Adipocyte (in vitro differentiated cells): ENCODE measurements around the gene NELFCD.

Experiments
- DNase-seq: peaks from one replicate; pipeline ENCODE4 v3.0.0-alpha.2; 2015; ENCODE audit warnings: low read depth
- H3K27me3 ChIP-seq: replicated peaks from 2 replicates; pipeline ENCODE4 v1.7.0; 2013; ENCODE audit warnings: mild to moderate bottlenecking, low read length, moderate library complexity; ENCODE audit not compliant: control insufficient read depth, insufficient read depth
- H3K36me3 ChIP-seq: 2 replicates; pipeline ENCODE4 v1.7.0; 2013; ENCODE audit warnings: low read length, mild to moderate bottlenecking, moderate library complexity; ENCODE audit not compliant: control insufficient read depth, insufficient read depth, severe bottlenecking
- H3K4me1 ChIP-seq: 2 replicates; pipeline ENCODE4 v1.7.0; 2013; ENCODE audit warnings: mild to moderate bottlenecking, low read length, moderate library complexity; ENCODE audit not compliant: control insufficient read depth, insufficient read depth
- H3K4me3 ChIP-seq: 2 replicates; pipeline ENCODE4 v1.7.0; 2013; ENCODE audit warnings: mild to moderate bottlenecking, low read length, moderate library complexity
- H3K9ac ChIP-seq: 2 replicates; pipeline ENCODE4 v1.7.0; 2013; ENCODE audit warnings: mild to moderate bottlenecking, low read length, moderate library complexity
- H3K9me3 ChIP-seq: 2 replicates; pipeline ENCODE4 v1.7.0; 2013; ENCODE audit warnings: mild to moderate bottlenecking, low read length, moderate library complexity; ENCODE audit not compliant: control insufficient read depth

The NELFCD gene

GRCh38 chr20:58987790-58988564 lies 6.9 kb downstream of the NELFCD start:
- H3K9ac ChIP-seq, result no peak overlapping the region
- H3K9me3 ChIP-seq, result no peaks in the 10 kb centered on the region
- H3K36me3 ChIP-seq, result peaks cover 67% of the 10 kb centered on the region
- DNase-seq, result no peak
- no peak overlapping the region for H3K4me3 ChIP-seq
- no peaks in the 10 kb centered on the region for H3K27me3 ChIP-seq
- peaks cover 22% of the 10 kb centered on the region for H3K4me1 ChIP-seq

GRCh38 chr20:58988565-58988882 lies 7.5 kb downstream of the NELFCD start:
- Histone ChIP-seq H3K4me3 (no peak overlapping the region), H3K9me3 (no peaks in the 10 kb centered on the region), H3K27me3 (no peaks in the 10 kb centered on the region), H3K9ac (no peak overlapping the region), H3K4me1 (peaks cover 22% of the 10 kb centered on the region), H3K36me3 (peaks cover 72% of the 10 kb centered on the region)
- no peak for DNase-seq

GRCh38 chr20:58989196-58989595 lies 8.1 kb downstream of the NELFCD start:
- no peak overlapping the region for H3K9ac ChIP-seq
- H3K36me3 ChIP-seq, result peaks cover 79% of the 10 kb centered on the region
- no peak for DNase-seq
- peaks cover 15% of the 10 kb centered on the region for H3K4me1 ChIP-seq
- H3K9me3 ChIP-seq, result no peaks in the 10 kb centered on the region
- H3K27me3 ChIP-seq, result no peaks in the 10 kb centered on the region
- H3K4me3 ChIP-seq, result no peak overlapping the region

- DNase-seq, result no peak
- Histone ChIP-seq H3K4me1 (peaks cover 2% of the 10 kb centered on the region), H3K4me3 (no peak overlapping the region), H3K27me3 (no peaks in the 10 kb centered on the region), H3K9me3 (no peaks in the 10 kb centered on the region), H3K36me3 (peaks cover 95% of the 10 kb centered on the region), H3K9ac (no peak overlapping the region)
These were observed 9.8 kb downstream of the NELFCD start for GRCh38 chr20:58990651-58991445.

- H3K9me3 ChIP-seq, result no peaks in the 10 kb centered on the region
- no peaks in the 10 kb centered on the region for H3K27me3 ChIP-seq
- DNase-seq, result no peak
- peaks cover 99% of the 10 kb centered on the region for H3K36me3 ChIP-seq
- no peak overlapping the region for H3K9ac ChIP-seq
- H3K4me1 ChIP-seq, result no peaks in the 10 kb centered on the region
- H3K4me3 ChIP-seq, result no peak overlapping the region
These were observed 10.7 kb downstream of the NELFCD start for GRCh38 chr20:58991715-58992114.

- Histone ChIP-seq H3K9me3 (no peaks in the 10 kb centered on the region), H3K27me3 (no peaks in the 10 kb centered on the region), H3K36me3 (peaks cover 99% of the 10 kb centered on the region), H3K4me1 (no peaks in the 10 kb centered on the region), H3K9ac (no peak overlapping the region), H3K4me3 (no peak overlapping the region)
- DNase-seq, result no peak
These were observed 11.9 kb downstream of the NELFCD start for GRCh38 chr20:58992911-58993310.

- peaks cover 94% of the 10 kb centered on the region for H3K36me3 ChIP-seq
- no peak overlapping the region for H3K4me3 ChIP-seq
- H3K9me3 ChIP-seq, result no peaks in the 10 kb centered on the region
- H3K27me3 ChIP-seq, result no peaks in the 10 kb centered on the region
- H3K4me1 ChIP-seq, result no peaks in the 10 kb centered on the region
- H3K9ac ChIP-seq, result no peak overlapping the region
- no peak for DNase-seq
These were observed 12.5 kb downstream of the NELFCD start for GRCh38 chr20:58993332-58994248.

GRCh38 chr20:58994390-58995159 lies 13.5 kb downstream of the NELFCD start:
- Histone ChIP-seq H3K4me3 (no peak overlapping the region), H3K36me3 (peaks cover 90% of the 10 kb centered on the region), H3K4me1 (no peaks in the 10 kb centered on the region), H3K27me3 (no peaks in the 10 kb centered on the region), H3K9ac (no peak overlapping the region), H3K9me3 (no peaks in the 10 kb centered on the region)
- DNase-seq, result no peak

GRCh38 chr20:58995461-58996225 lies 14.6 kb downstream of the NELFCD start:
- H3K4me1 ChIP-seq, result no peaks in the 10 kb centered on the region
- H3K9me3 ChIP-seq, result no peaks in the 10 kb centered on the region
- peaks cover 81% of the 10 kb centered on the region for H3K36me3 ChIP-seq
- H3K4me3 ChIP-seq, result no peak overlapping the region
- H3K9ac ChIP-seq, result no peak overlapping the region
- no peaks in the 10 kb centered on the region for H3K27me3 ChIP-seq
- DNase-seq, result no peak

- peaks cover 79% of the 10 kb centered on the region for H3K36me3 ChIP-seq
- H3K27me3 ChIP-seq, result no peaks in the 10 kb centered on the region
- no peak for DNase-seq
- H3K4me1 ChIP-seq, result no peaks in the 10 kb centered on the region
- no peak overlapping the region for H3K9ac ChIP-seq
- no peak overlapping the region for H3K4me3 ChIP-seq
- H3K9me3 ChIP-seq, result no peaks in the 10 kb centered on the region
These were observed 15.2 kb downstream of the NELFCD start for GRCh38 chr20:58996226-58996611.
